ENCODE data around the gene ANGPTL8. TPM values are rescaled to one million over a fixed set of nuclear protein-coding genes. Genes with fewer than 3 reads are reported as not detected.
A peak's percentile ranks its signal among the peaks of the same experiment; 100 is the strongest.

Gene ANGPTL8, protein sequence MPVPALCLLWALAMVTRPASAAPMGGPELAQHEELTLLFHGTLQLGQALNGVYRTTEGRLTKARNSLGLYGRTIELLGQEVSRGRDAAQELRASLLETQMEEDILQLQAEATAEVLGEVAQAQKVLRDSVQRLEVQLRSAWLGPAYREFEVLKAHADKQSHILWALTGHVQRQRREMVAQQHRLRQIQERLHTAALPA
- total RNA-seq: not detected

DNA sequence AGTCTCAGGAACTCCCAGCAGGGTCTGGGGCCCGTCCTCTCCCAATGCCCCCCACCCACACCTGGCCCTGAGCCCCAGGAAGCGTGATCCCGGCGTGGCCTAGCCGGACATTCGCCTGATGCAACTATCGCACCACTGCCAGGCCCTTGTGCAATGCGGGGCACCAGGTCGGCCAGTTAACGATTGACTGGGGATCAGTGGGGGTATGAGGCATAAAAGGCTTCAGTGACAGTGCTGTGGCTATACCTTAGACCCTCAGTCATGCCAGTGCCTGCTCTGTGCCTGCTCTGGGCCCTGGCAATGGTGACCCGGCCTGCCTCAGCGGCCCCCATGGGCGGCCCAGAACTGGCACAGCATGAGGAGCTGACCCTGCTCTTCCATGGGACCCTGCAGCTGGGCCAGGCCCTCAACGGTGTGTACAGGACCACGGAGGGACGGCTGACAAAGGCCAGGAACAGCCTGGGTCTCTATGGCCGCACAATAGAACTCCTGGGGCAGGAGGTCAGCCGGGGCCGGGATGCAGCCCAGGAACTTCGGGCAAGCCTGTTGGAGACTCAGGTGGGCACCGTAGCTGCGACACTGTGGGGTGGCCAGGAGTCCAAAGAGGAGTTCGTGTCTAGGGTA, at the start of gene ANGPTL8:
ANGPTL8 (plus strand) TSS at position 243 of the 624 bp plus-strand sequence; CDS start at position 262, 19 bp downstream.
- DNase-seq: no peak

DNA sequence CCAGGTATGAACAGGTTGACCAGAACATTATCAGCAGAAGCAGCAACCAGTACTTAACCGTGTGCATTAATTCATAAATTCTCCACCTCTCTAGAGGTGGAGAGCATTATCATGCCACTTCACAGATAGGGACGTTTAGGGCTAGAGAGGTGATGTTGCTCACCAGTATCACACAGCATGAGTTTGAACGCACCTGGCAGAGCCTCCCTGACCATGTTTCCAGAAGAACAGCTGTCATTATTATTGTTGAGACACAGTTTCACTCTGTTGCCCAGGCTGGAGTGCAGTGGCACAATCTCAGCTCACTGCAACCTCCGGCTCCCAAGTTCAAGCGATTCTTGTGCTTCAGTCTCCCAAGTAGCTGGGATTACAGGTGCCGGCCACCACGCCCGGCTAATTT, 48.9 kb upstream of the ANGPTL8 start:
- no peak for DNase-seq

DNA sequence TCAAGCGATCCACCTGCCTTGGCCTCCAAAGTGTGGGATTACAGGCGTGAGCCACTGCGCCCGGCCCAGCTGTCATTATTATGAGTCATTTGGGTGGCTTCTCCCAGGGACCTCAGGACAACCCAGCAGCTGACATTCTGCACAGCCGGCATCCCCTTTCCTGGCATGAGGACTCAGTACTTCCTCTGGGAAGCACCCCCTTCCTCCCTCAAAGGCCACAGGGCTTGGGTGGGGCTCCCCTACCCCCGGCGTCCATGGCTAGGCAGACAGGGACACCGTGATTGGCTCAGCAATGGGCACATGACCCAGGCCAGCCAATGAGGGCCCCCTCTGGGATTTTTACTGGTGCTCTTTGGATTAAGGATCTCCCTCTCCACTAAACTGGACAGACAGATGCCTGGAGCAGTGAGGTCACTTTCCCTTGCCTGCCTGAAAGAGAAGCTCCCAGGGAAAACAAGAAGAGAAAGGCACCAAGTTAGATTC, 48.1 kb upstream of the ANGPTL8 start:
- DNase-seq: no peak

DNA sequence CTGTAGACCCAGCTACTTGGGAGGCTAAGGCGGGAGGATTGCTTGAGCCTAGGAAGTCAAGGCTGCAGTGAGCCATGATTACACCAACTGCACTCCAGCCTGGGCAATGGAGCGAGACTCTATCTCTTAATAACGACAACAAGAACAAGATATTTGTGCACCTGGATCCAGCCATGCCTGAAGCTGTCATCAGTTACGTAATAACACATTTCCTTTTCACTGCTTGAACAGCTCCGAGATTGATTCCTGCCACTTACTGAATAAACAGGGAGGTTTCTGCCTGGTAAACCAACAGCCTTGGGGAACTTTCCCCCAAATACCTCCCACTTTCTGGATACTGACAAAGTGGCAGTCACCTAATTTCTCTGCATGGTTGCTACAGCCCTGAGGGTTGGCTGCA, 47.5 kb upstream of the ANGPTL8 start:
- DNase-seq: no peak

DNA sequence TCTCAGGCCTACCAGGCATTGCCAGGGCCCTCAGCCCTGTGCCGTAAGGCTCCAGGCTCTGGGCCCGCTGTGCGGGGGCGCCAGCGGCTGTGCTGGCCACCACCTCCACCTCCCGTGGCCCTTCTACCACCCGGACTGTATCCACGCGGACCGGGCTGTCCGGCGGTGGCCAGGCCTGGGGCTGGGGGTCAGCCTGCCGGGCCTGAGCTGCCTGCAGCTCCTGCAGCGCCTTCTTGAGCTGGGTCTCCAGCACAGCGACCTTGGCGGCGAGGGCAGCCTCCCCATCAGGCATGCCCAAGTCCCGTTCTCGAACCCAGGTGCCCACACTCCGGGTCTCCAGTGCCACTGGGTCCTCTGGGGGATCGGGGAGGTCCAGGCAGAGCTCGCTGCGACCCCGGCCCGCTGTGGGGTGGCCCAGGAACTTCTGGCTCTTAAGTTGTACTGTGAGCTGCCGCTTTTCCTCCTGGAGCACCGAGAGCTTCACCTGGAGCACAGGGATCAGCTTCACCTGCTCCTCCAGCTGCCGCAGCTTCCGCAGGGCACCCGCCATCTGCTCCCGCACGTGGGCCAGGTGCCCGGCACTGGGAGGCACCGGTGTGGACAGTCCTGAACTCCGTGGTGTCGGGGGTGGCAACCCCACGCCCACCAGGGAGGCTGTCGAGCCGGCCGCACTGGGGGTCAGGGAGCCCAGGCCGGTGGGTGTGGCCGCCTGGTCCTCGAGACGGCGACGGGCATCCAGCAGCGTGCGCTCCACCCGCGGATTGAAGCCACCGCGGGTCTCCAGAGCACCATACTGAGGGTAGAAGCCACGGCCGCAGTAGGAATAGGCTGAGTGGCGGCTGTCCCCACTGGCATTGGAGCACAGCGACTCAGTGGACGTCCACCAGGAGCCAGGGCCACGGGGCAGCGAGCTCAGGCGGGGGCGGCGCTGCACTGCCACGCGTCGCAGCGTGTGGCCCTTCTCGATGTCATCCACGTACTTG, 46.2 kb upstream of the ANGPTL8 start:
- DNase-seq: no peak

DNA sequence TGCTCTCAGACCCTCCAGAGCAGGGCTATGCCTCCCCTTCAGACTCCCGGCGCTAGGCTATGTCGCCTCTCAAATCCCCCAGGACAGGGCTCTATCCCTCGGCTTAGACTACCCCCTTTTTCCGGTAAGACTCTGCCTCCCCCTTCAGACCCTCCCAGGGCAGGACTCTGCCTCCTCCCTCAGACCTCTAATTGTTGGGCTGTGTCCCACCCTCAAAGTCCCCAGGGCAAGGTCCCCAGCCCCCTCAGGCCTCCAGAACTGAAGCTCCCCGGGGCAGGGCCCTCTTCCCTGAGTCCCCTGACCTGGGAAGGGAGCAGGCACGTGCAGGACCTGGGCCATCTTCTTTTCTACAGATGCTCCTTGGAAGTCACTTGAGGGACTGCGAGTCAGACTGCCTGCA, 45.2 kb upstream of the ANGPTL8 start:
- DNase-seq: no peak

DNA sequence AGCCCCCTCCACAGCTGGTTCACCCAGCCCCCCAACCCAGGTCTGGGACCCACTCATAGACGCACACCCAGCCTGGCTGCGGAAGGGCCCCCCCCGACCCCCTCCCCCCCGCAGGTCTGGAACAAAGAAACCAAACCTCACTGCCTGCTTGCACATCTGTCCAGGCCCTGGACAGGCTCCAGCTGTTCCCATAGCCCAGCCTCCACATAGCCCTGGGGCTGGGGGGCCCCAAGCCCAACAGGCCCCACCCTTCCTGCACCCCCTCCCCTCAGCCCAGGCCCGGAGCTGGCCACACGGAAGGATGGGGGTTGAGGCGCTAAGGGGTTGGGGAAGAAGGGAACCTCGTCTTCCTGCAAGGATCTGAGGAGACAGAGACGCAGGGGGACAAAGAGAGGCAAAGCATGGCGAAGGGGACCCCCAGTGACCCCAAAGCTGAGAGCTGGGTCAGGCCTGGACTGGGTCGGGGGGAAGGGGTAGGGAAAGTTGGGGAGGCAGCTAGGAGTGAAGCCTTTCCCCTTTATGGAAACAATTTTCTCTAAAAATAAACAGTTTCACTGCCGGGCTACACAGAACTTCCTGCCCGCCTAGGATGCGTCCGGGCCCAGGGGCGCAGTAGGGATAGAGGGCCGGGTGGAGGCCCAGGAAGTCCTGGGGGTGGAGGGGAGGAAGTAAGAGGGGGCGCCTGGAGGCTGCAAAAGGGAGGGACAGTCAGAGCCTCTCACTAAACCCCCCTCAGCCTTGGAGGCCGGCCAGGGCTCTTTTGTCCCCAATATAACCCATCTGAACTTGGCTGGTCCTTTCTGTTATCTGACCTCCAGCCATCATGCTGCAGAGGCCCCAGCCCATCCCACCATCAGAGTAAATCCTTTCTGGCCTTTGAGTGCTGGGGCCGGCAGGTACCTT, 44.5 kb upstream of the ANGPTL8 start:
- no peak for DNase-seq

DNA sequence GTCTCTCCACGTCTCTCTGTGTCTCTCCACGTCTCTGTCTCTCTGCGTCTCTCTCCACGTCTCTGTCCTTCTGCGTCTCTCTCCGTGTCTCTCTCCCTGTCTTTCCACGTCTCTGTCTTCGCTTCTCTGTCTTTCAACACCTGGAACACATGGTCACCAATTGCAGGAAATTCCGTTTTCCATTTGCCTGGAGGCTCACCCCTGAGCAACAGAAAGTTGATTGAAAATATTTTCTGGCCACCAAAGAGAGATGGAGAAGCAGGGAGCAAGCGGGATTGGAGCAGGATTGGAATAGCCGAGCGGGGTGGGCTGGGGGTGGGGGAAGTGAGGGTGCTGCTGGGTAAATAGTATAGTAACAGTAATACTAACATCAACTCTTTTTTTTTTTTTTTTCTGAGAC, 43.7 kb upstream of the ANGPTL8 start:
- no peak for DNase-seq

DNA sequence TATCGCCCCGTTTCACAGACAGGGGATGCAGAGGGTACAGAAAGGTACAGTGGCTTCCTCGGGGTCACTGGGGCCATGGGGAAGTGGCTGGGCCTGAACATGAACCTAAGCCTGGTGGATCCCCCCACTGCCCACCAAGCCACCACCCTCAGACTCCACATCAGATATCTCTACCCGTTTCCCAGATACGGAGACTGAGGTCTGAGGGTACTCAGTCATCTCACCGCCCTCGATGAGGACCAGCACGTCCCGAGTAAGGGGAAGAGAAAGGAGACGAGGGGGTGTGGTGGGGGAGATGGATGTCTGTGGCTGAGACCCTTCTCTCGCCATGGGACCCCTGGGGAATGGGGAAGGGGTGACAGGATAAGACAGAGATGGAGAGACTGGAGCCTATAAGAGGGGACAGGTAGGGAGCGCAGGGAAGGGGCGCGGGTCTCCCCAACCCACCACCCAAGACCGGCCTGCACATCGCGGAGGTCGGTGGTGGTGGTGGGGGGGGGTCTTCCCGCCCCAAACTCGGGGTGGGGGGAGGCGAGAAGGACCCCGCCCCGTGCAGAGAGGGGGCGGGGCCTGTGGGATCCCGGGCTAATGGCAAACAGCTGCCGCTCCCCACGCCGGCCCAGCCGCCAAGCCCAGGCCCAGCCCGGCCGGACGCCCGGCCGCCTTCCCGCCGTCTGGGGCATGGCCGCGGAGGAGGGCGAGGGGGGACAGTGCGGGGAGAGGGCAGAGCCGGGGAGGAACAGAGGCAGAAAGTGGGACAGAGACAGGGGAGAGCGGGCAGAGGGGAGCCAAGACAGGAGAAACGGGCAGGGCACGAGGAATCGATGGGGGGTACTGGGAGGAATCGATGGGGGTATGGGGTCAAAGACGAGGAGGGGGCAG, 42.8 kb upstream of the ANGPTL8 start:
- no peak for DNase-seq

DNA sequence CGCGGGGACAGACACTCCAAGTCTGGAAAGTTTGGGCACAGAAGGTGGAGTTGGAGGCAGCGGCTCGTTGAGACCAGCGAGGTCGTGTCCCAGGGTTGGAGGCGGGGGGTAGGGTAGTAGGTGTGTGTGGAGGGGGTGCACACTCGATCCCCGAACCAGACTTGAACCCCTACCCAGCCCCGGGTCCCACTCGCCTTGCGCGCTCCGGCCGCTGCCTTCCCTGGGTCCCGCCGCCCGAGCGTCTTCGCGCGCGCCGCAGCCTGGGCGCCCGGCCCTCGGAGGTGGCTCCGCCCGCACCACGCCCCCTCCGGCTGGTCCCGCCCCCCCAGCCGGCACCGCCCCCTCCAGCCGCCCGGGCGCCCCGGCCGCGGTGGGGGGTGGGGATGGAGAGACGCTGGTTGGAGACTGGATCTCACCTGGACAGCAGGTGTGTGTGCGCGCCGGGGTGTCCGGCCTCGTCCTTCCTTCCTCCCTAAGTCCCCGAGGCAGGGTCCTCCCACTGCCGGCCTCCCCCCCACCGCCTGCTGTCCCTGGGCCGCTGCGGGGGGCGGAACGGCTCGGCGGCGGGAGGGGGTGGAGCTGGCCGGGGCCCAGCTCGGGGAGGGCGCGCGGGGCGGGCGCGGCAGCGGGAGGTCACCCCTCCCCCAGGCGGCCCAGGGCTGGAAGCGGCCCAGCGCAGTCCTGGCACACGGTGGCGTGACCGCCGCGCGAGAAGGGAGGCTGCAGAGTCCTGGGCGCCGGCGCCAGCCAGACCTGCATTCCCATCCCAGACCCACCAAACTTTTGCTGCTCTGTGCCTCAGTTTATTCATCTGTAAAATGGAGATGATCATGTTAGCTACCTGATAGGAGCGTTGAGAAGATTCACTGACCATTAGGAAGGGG, 41.9 kb upstream of the ANGPTL8 start, which contains the start of gene KANK2:
KANK2 (minus strand) TSS at position 255 of the 884 bp plus-strand sequence. CDS start 3,034 bp downstream, outside the sequence.
- DNase-seq: peak; percentile 68

DNA sequence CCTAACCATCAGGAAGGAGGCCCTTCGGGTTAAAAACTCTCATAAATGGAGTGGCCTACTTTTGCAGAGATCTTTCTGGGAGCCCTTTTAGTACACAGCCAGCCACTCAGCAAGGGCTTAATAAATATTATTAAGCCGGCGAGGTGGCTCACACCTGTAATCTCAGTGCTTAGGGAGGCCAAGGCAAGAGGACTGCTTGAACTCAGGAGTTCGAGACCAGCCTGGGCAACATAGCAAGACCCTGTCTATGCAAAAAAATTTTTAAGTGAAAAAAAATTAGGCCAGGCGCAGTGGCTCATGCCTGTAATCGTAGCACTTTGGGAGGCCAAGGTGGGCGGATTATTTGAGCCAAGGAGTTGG, 41.3 kb upstream of the ANGPTL8 start:
- no peak for DNase-seq

DNA sequence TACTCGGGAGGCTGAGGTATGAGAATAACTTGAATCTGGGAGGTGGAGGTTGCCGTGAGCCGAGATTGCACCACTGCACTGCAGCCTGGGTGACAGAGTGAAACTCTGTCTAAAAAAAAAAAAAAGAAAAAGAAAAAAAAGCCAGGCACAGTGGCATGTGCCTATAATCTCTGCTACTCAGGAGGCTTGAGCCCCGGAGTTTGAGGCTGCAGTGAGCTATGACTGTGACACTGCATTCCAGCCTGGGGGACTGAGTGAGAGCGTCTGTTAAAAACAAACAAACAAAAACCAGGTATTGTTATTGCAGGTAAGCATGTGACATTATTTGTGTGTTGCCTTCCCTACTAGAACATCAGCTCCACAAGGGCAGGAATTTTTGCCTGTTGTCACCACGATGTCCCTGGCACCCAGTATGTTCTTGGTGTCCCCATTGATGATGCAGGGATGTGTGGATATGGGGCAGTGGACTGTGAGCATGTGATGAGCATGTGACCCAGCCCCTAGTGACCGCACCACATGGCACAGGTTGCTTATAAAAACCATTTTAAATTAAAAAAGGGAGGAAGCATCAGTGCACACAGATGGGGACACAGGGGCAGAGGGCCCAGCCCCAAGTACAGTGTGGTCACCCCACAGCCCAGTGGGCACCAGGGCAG, 40.5 kb upstream of the ANGPTL8 start:
- DNase-seq: no peak

DNA sequence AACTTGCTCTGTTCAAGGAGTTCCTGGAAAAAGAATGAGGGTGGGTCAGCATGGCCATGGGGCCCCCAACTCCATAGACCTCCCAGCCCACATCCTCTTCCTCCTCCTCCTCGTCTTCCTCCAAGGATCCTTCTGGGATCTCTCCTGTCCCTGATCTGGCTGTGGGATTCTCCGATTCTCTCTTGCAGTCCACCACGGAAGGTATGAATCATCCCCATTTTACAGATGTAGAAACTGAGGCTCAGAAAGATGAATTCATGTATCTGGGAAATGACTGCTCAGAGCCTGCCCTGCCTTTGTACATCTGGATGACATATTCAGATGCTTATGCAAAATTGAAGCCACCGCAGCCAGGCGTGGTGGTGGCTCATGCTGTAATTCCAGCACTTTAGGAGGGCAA, 39.9 kb upstream of the ANGPTL8 start:
- DNase-seq: no peak

DNA sequence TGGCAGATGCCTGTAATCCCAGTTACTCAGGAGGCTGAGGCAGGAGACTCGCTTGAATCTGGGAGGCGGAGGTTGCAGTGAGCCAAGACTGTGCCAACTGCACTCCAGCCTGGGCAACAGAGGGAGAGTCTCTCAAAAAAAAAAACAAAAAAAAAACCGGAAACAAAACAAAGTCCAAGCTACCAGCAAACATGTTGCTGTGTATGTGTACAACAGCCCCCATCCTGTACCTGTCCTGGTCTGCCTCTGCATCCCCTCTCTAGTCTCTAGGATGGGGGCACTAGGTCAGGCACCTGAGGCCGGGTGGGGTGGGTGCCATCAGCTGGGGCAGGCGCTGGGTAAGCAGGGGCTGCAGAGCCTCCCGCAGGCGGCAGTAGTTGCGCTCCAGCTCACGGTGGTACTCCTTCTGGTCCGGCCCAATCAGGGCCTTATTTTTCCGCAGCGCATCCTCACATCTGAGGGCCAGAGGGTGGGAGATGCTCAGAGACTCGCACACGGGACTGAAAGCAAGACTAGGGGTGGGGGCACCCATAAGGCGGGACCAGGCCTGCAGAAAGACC, 39.3 kb upstream of the ANGPTL8 start:
- no peak for DNase-seq

DNA sequence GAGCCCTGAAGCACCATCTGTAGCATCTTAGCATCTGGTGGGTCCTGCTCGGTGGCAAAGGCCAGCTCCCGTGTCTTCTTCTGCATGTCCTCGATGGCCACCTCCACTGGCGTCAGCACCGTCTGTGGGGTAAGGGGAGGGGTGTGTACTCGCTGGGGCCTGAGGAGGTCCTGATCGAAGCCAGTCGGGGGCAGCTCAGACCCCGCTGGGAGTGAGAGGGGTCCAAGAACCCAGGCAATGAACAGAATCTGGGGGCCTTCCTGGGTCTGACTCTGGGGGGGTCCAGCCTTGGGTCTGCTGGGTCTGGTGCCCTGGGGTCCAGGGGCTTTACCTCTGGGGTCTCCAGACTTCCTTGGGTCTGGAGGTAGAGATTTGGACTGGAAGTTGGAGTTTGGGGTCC, 38.5 kb upstream of the ANGPTL8 start:
- no peak for DNase-seq

DNA sequence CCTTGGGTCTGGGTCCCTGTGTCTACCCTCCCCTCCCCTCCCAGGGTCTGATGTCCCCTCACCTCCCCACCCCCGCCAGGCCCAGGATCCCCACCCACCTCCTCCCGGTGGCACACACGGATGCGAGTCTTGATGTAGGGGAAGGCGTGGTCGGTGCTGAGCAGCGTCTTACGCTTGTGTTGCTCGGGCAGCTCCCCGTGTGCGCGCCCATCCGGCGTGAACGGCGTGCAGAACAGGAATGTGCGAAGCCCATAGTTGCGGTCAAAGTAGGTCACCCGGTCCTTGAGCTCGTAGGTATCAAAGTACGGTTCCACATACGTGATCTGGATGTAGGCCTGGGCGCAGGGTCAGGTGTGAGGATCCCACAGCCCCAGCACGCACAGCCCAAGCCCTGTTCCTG, 37.6 kb upstream of the ANGPTL8 start:
- no peak for DNase-seq

DNA sequence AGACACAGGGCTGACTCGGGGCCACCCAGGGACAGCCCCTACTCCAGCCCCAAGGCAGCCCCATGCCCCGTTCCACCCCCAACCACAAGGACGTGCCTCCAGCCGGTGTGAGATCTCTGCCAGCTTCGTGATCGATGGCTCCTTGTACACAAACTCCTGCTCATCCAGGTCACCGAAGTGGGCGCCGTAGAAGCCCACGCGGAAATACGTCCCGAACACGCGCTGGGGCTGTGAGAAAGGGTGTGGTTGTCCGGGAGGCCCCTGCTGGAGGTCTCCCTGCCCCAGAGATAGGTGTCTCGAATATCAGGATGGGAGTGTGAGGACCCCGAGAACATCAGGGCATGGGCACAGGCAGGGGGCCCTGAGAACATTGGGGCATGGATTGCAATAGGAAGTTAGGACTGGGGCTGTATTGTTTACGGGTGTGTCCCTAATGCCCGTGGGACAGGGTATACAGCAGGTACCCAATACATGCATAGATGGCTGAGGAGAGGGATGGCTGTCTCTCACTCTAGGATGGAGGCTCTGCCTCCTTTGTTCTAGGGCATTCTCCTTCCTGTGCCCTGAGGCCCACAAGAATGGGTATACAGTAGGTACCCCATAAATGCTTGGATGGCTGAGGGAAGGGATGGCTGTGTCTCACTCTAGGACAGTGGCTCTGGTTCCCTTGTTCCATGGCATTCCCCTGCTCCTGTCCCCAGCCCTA, 36.8 kb upstream of the ANGPTL8 start:
- DNase-seq: no peak

Measured in occipital lobe (tissue), 2 donors.